ENCODE data around the gene ZNF134.

Gene ZNF134

GRCh38 chr19:57648331-57649003 lies 34.4 kb downstream of the ZNF134 start:
- CTCF ChIA-PET = no interaction called here
- no peak for DNase-seq (ENCODE audit: low read depth, low spot score)
- H3K4me3 ChIP-seq (ENCODE audit: low read depth, low read length) = no peak overlapping the region
- POLR2A ChIA-PET = no interaction called here
- no peak for TF ChIP-seq CTCF (IDR thresholded peaks at IDR 0.05; ENCODE audit: insufficient read depth, low read length, missing control alignments)

GRCh38 chr19:57651654-57651996 lies 37.6 kb downstream of the ZNF134 start:
- ChIA-PET POLR2A (no interaction called here), CTCF (interaction anchor here (1.4 kb wide), 1 partner anchor 8 kb away, joined by 3 read pairs; no protein-coding TSS in a partner anchor)
- H3K4me3 ChIP-seq (ENCODE audit: low read depth, low read length) = no peak overlapping the region
- DNase-seq (ENCODE audit: low read depth, low spot score) = no peak
- TF ChIP-seq CTCF (IDR thresholded peaks at IDR 0.05; ENCODE audit: insufficient read depth, low read length, missing control alignments) = no peak

GRCh38 chr19:57653689-57654088 lies 39.6 kb downstream of the ZNF134 start:
- no peak for DNase-seq (ENCODE audit: low read depth, low spot score)
- TF ChIP-seq CTCF (IDR thresholded peaks at IDR 0.05; ENCODE audit: insufficient read depth, low read length, missing control alignments) = no peak
- POLR2A ChIA-PET = no interaction called here
- CTCF ChIA-PET = no interaction called here
- no peak overlapping the region for H3K4me3 ChIP-seq (ENCODE audit: low read depth, low read length)

GRCh38 chr19:57655443-57655842 lies 41.4 kb downstream of the ZNF134 start:
- CTCF ChIA-PET = no interaction called here
- DNase-seq (ENCODE audit: low read depth, low spot score) = no peak
- TF ChIP-seq CTCF (IDR thresholded peaks at IDR 0.05; ENCODE audit: insufficient read depth, low read length, missing control alignments) = no peak
- POLR2A ChIA-PET = no interaction called here
- H3K4me3 ChIP-seq (ENCODE audit: low read depth, low read length) = no peak overlapping the region

GRCh38 chr19:57656346-57656745 lies 42.3 kb downstream of the ZNF134 start:
- ChIA-PET POLR2A (no interaction called here), CTCF (no interaction called here)
- H3K4me3 ChIP-seq (ENCODE audit: low read depth, low read length) = no peak overlapping the region
- no peak for TF ChIP-seq CTCF (IDR thresholded peaks at IDR 0.05; ENCODE audit: insufficient read depth, low read length, missing control alignments)
- DNase-seq (ENCODE audit: low read depth, low spot score) = no peak

GRCh38 chr19:57664269-57665127 lies 50.5 kb downstream of the ZNF134 start:
- no peak for TF ChIP-seq CTCF (IDR thresholded peaks at IDR 0.05; ENCODE audit: insufficient read depth, low read length, missing control alignments)
- ChIA-PET POLR2A (no interaction called here), CTCF (interaction anchor here (1.0 kb wide), 1 partner anchor 257 kb away, joined by 3 read pairs; no protein-coding TSS in a partner anchor)
- no peak for DNase-seq (ENCODE audit: low read depth, low spot score)
- H3K4me3 ChIP-seq (ENCODE audit: low read depth, low read length) = peak overlapping the region; percentile 58
